A549 (cell line): ENCODE results near the gene CDH26. TPM values are rescaled to one million over a fixed set of nuclear protein-coding genes. Genes with fewer than 3 reads are reported as not detected.

Source experiments
- ATAC-seq, 2 experiments: fragments of 200-7000 bp in 1 of 2; fragments of >200 bp in 1 of 2; cut with Nextera tagmentation in 1 of 2; cut with Tn5 transposase in 1 of 2; 3 replicates each; pipeline versions ENCODE4 v1.8.0 to v1.9.1; 2018 to 2020; ENCODE audit warnings: mild to moderate bottlenecking in 1 of 2, moderate library complexity in 1 of 2
- CTCF ChIA-PET: fragments of 300-600 bp; sonication (Branson Sonifier 250); formaldehyde crosslinking; extraction: SDS; loops from one replicate; lab custom pipeline; 2021; ENCODE audit warnings: antibody characterized with exemption, inconsistent platforms; lab: Yijun Ruan, JAX
- POLR2A ChIA-PET: fragments of 350-600 bp; formaldehyde crosslinking; extraction: SDS; loops from one replicate; lab custom pipeline; 2021; ENCODE audit warnings: antibody characterized with exemption, inconsistent platforms; lab: Yijun Ruan, JAX
- DNase-seq, 2 experiments: peaks; one replicate each; pipeline versions ENCODE4 v3.0.0 to v3.0.0-alpha.2; 2011 to 2016; ENCODE audit warnings: low read depth in 1 of 2, low spot score in 1 of 2
- FAIRE-seq: peaks from 2 replicates; lab custom pipeline; 2011; peaks lifted over from hg19 to GRCh38; lab: Jason Lieb, UNC
- H3K27ac ChIP-seq, 2 experiments: fragments of >200 bp; sonication (Bioruptor Twin); formaldehyde crosslinking; 3 replicates each; pipeline ENCODE4 v1.5.1; 2016 to 2017
- H3K4me1 ChIP-seq: fragments of >200 bp; sonication (Bioruptor Twin); formaldehyde crosslinking; 3 replicates; pipeline ENCODE4 v1.6.1; 2016
- H3K4me2 ChIP-seq: fragments of >200 bp; sonication (Bioruptor Twin); formaldehyde crosslinking; 3 replicates; pipeline ENCODE4 v1.6.1; 2016
- H3K4me3 ChIP-seq: fragments of >200 bp; sonication (Bioruptor Twin); formaldehyde crosslinking; 3 replicates; pipeline ENCODE4 v1.5.1; 2016
- H3K9me3 ChIP-seq: fragments of >200 bp; sonication (Bioruptor Twin); formaldehyde crosslinking; 3 replicates; pipeline ENCODE4 v1.6.1; 2016
- CEBPB ChIP-seq, 2 experiments: fragments of >200 bp in 1 of 2; sonication (Bioruptor Twin) in 1 of 2; formaldehyde crosslinking in 1 of 2; IDR thresholded peaks; 2 replicates each; pipeline ENCODE4 v1.6.1; 2012 to 2016
- EHF ChIP-seq: fragments of 250-450 bp; sonication (Bioruptor Pico); IDR thresholded peaks from 2 replicates; pipeline ENCODE4 v1.5.0; 2020; ENCODE audit warnings: mild to moderate bottlenecking
- EP300 ChIP-seq, 2 experiments: fragments of >200 bp; sonication (Bioruptor Twin); formaldehyde crosslinking; IDR thresholded peaks; 2 replicates in 1 of 2; 3 replicates in 1 of 2; pipeline ENCODE4 v1.6.1; 2016 to 2017
- ESRRA ChIP-seq: fragments of 150-350 bp; IDR thresholded peaks from 2 replicates; pipeline ENCODE4 v1.6.1; 2014; ENCODE audit warnings: mild to moderate bottlenecking, low read length, borderline replicate concordance
- FOXS1 ChIP-seq: fragments of 250-450 bp; sonication (Bioruptor Pico); IDR thresholded peaks from 2 replicates; pipeline ENCODE4 v1.5.0; 2020; ENCODE audit warnings: mild to moderate bottlenecking, moderate library complexity
- GATA3 ChIP-seq: IDR thresholded peaks from 2 replicates; pipeline ENCODE4 v1.6.1; 2012; ENCODE audit warnings: borderline replicate concordance
- HOXB13 ChIP-seq: fragments of 250-450 bp; sonication (Bioruptor Pico); IDR thresholded peaks from 2 replicates; pipeline ENCODE4 v1.5.0; 2020; ENCODE audit warnings: low read depth, mild to moderate bottlenecking, moderate library complexity
- KDM1A ChIP-seq: fragments of 200-600 bp; sonication (generic); IDR thresholded peaks from 2 replicates; pipeline ENCODE4 v1.6.1; 2016; ENCODE audit warnings: low read depth, mild to moderate bottlenecking
- MAX ChIP-seq: IDR thresholded peaks from 2 replicates; pipeline ENCODE4 v1.6.1; 2012
- POLR2AphosphoS2 ChIP-seq: conservative IDR thresholded peaks from 2 replicates; pipeline ENCODE4 v1.6.1; 2012; ENCODE audit warnings: low read length, improper control_type of control experiment, inconsistent platforms
- RARB ChIP-seq: fragments of 250-450 bp; sonication (Bioruptor Pico); IDR thresholded peaks from 2 replicates; pipeline ENCODE4 v1.8.0; 2021; ENCODE audit warnings: mild to moderate bottlenecking, moderate library complexity
- RNF2 ChIP-seq: fragments of 200-600 bp; sonication (generic); IDR thresholded peaks from 2 replicates; pipeline ENCODE4 v1.6.1; 2016; ENCODE audit warnings: low read depth, mild to moderate bottlenecking, antibody characterized with exemption, moderate library complexity, borderline replicate concordance
- SMC3 ChIP-seq: fragments of >200 bp; sonication (Bioruptor Twin); formaldehyde crosslinking; IDR thresholded peaks from 3 replicates; pipeline ENCODE4 v1.6.1; 2018; ENCODE audit warnings: inconsistent platforms
- SREBF2 ChIP-seq: fragments of 450-650 bp; IDR thresholded peaks from 2 replicates; pipeline ENCODE4 v1.6.1; 2014; ENCODE audit warnings: mild to moderate bottlenecking, moderate library complexity
- TFCP2L1 ChIP-seq: fragments of 250-450 bp; sonication (Bioruptor Pico); IDR thresholded peaks from 2 replicates; pipeline ENCODE4 v1.5.0; 2021; ENCODE audit warnings: mild to moderate bottlenecking
- TP53 ChIP-seq: fragments of 250-450 bp; sonication (Bioruptor Pico); IDR thresholded peaks from 2 replicates; pipeline ENCODE4 v1.5.0; 2021; ENCODE audit warnings: mild to moderate bottlenecking, moderate library complexity
- ZC3H11A ChIP-seq: fragments of 450-650 bp; IDR thresholded peaks from 2 replicates; pipeline ENCODE4 v1.6.1; 2014; ENCODE audit warnings: antibody characterized with exemption, mild to moderate bottlenecking
- WGBS: methylation state at CpG from one replicate; pipeline ENCODE4 v1.1.6; 2017; ENCODE audit errors: missing lambda C conversion rate; 5-methylcytosine and 5-hydroxymethylcytosine counted together
- polyA plus RNA-seq, 4 experiments: library from polyadenylated mRNA; depleted of rRNA in 3 of 4; stranded (reverse); fragments of >200 nt; fragmentation: RNase III in 1 of 4; extraction: RNeasy Plus Mini Kit Qiagen cat#74134 plus additional on column Dnase treatment in 1 of 4; gene quantifications; 2 replicates in 3 of 4; 3 replicates in 1 of 4; pipeline ENCODE4 v1.2.3, GENCODE V29; 2011 to 2017

Gene CDH26
- polyA plus RNA-seq, 2 of the 4 experiments (the other 2 are of a cell fraction), result 0.27 to 0.57 TPM

- no peak for TF ChIP-seq RNF2
- TF ChIP-seq, all 56 proteins: peak for 3
Observed at GRCh38 chr20:60053125-60053817, 95.0 kb downstream of the CDH26 start (continued).

DNA sequence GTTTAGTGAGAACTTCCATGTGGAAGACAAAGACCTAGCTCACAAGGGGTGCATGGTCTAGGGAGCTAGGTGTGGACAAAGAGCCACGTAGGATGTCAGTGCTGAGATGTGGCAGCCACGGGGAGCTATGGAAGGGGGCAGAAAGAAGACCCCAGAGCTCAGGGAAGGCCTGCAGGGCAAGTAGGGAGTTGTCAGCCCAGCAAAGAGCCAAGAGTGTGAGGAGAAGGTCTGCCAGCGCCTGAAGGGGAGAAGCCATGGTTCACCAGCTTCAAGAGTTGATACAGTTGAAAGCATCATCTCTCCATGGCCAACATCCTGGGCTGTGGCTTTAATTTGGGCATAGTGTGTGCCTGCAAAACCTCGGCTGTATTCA lies 95.6 kb downstream of the CDH26 start:
- CTCF ChIA-PET, result no interaction called here

DNA sequence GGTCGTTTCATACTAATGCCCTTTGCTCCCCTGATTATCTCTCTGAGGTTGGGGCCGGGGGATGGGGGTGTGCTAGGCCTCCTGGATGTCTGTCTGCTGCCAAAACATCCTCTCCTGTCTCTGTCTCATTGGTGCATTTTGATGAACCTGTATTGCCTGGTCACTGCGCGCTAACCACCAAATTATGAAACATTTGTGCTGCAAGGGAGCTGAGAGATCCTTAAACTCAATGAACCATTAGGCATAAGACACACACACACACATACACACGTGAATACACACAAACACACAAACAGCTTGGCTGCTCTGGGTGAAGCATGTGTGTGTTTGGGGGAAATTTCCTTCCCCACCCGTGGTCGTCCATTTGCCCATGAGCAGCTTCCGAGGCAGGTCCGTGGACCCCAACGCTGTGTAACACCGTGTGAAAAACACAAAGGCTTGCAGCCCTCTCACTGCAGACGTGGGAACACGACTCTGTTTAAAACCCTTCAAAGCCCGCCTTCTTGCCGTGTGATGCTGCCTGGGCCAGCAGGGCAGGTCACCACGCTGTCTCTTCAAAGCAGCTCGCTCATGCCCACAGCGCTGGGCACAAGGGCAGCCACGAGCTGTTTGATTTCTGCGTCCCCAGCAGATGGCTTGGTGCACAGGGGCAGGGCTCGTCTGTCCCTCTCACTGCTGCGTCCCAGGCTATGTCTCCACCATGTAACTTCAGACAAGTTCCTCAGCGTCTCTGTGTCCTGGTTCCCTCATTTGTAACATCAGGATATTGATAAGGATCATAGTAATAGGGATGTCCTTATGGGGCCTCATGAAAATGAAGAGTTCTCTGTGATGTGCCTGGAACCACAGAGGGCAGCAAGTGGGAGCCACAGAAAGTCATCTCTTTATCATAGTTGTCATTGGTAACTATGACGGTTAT lies 96.8 kb downstream of the CDH26 start:
- CTCF ChIA-PET, result interaction anchor here (1.0 to 3.9 kb wide), 2 partner anchors 8 to 351 kb away, joined by 3 to 36 read pairs; no protein-coding TSS in a partner anchor
- FAIRE-seq, result no peak

More for the DNA sequence above, 95.6 kb downstream of the CDH26 start:
- ATAC-seq, result no peak
- POLR2A ChIA-PET, result no interaction called here
- Histone ChIP-seq H3K4me1 (no peaks in the 10 kb centered on the region), H3K4me3 (no peak overlapping the region)
- TF ChIP-seq ESRRA, result no peak
- no peak for TF ChIP-seq POLR2AphosphoS2
- no peak for TF ChIP-seq SMC3
- no peak for TF ChIP-seq HOXB13 (CRISPR knock-in tag)
- no peak for TF ChIP-seq KDM1A
- no peak for TF ChIP-seq GATA3
- TF ChIP-seq SREBF2, result no peak
- TF ChIP-seq RARB (CRISPR knock-in tag), result no peak
- TF ChIP-seq, all 56 proteins: peak for 0
- Histone ChIP-seq H3K4me2 (no peak overlapping the region), H3K9me3 (no peaks in the 10 kb centered on the region), H3K27ac (no peak overlapping the region)
- WGBS, result 10% methylated on average over 4 of the region's 4 CpGs
- DNase-seq, result no peak
- FAIRE-seq, result no peak

DNA sequence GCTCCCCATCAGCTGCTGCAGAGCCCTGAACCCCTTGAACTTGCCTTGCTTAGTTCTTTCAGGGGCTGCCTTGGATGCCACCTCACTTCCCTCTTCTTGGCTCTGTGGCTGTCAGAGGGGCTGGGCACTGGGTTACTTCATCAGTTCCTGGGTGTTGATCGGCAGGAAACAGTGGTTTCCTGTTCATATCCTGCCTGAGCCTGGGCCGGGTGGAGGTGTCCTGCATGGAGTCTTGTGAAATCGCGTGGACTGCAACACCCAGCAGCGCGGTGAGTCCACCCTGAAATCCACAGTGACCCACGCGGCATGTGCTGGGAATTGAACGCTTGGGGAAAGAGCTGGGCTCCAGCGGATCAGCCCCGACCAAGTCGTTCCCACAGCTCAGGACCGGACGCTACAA lies 97.5 kb downstream of the CDH26 start:
- no peak for ATAC-seq
- H3K27ac ChIP-seq, result no peak overlapping the region
- no peak overlapping the region for H3K4me3 ChIP-seq
- no peak for FAIRE-seq
- H3K4me1 ChIP-seq, result no peaks in the 10 kb centered on the region
- TF ChIP-seq EHF (CRISPR knock-in tag) (no peak), ZC3H11A (no peak), FOXS1 (no peak), TP53 (CRISPR knock-in tag) (no peak), TFCP2L1 (CRISPR knock-in tag) (no peak), MAX (no peak)
- TF ChIP-seq, all 56 proteins: peak for 0
- no peak for DNase-seq
- Histone ChIP-seq H3K4me2 (no peak overlapping the region), H3K9me3 (no peaks in the 10 kb centered on the region)
- WGBS, result 75% methylated on average over 14 of the region's 14 CpGs
- POLR2A ChIA-PET, result no interaction called here
- CTCF ChIA-PET, result interaction anchor here (0.6 to 3.9 kb wide), 6 partner anchors 8 to 1841 kb away, joined by 3 to 36 read pairs (median 6); no protein-coding TSS in a partner anchor

More for the DNA sequence above, 96.8 kb downstream of the CDH26 start:
- Histone ChIP-seq H3K4me3 (no peak overlapping the region), H3K4me1 (no peaks in the 10 kb centered on the region), H3K4me2 (no peak overlapping the region), H3K27ac (no peak overlapping the region), H3K9me3 (no peaks in the 10 kb centered on the region)
- POLR2A ChIA-PET, result no interaction called here
- 38% methylated on average over 24 of the region's 24 CpGs for WGBS
- DNase-seq, result no peak
- no peak for ATAC-seq
- TF ChIP-seq EP300 (IDR thresholded peaks at IDR 0.05) (no peak), CEBPB (IDR thresholded peaks at IDR 0.05) (no peak)
